K562 (cell line): ENCODE measurements around the gene GIGYF1. TPM values are rescaled to one million over a fixed set of nuclear protein-coding genes. Genes with fewer than 3 reads are reported as not detected.
"Not testable (repeated sequence)": the region's sequence is repeated elsewhere in the genome, so short reads cannot be mapped to it uniquely, and the experiment has no call there.

Source experiments
- ATAC-seq: fragments of 200-7000 bp; cut with Tn5 transposase; 3 replicates; pipeline ENCODE4 v1.9.1; 2020; ENCODE audit warnings: moderate library complexity
- BruUV-seq: library from RNA; stranded (reverse); fragments of 400-500 nt; replicated peaks from 2 replicates; lab custom pipeline; 2021; lab: Mats Ljungman, UMichigan
- CTCF ChIA-PET: fragments of 300-600 bp; formaldehyde crosslinking; extraction: SDS; loops from one replicate; lab custom pipeline; 2021; ENCODE audit warnings: low intra/inter-chr PET ratio; lab: Yijun Ruan, JAX
- POLR2A ChIA-PET: fragments of 300-600, 350-650 bp; sonication (Branson Sonifier 250); formaldehyde crosslinking; extraction: SDS; loops from one replicate; lab custom pipeline; 2021; ENCODE audit warnings: antibody characterized with exemption, inconsistent platforms; lab: Yijun Ruan, JAX
- DNase-seq, 4 experiments: peaks; one replicate each; pipeline versions ENCODE4 v3.0.0 to v3.0.0-alpha.2; 2011 to 2018; ENCODE audit warnings: low spot score in 3 of 4, mixed read lengths in 3 of 4; ENCODE audit errors: extremely low read depth in 1 of 4
- FAIRE-seq: peaks from 2 replicates; lab custom pipeline; 2011; peaks lifted over from hg19 to GRCh38; lab: Jason Lieb, UNC
- H2AFZ ChIP-seq: 2 replicates; pipeline ENCODE4 v1.6.0; 2011; ENCODE audit warnings: low read depth, low read length, control low read depth, inconsistent platforms
- H3K27ac ChIP-seq: fragments of 200-600 bp; 3 replicates; pipeline ENCODE4 v1.8.0; 2011; ENCODE audit warnings: low read depth, mild to moderate bottlenecking, control low read depth, inconsistent platforms, low read length, moderate library complexity, mixed read lengths; ENCODE audit errors: extremely low read depth
- H3K27me3 ChIP-seq, 2 experiments: fragments of 300-600 bp in 1 of 2; 2 replicates in 1 of 2; 3 replicates in 1 of 2; pipeline versions ENCODE4 v1.6.0 to v1.8.0; 2011; ENCODE audit warnings: inconsistent platforms in 2 of 2, low read length in 2 of 2, mild to moderate bottlenecking in 1 of 2, mixed read lengths in 1 of 2, moderate library complexity in 1 of 2; ENCODE audit not compliant: control insufficient read depth in 2 of 2, insufficient read depth in 2 of 2
- H3K36me3 ChIP-seq: fragments of 300-600 bp; 3 replicates; pipeline ENCODE4 v1.8.0; 2011; ENCODE audit warnings: mild to moderate bottlenecking, low read length, inconsistent platforms; ENCODE audit not compliant: control insufficient read depth, insufficient read depth
- H3K4me1 ChIP-seq, 2 experiments: fragments of 200-600 bp in 1 of 2; replicated peaks in 1 of 2; 2 replicates in 1 of 2; 3 replicates in 1 of 2; pipeline versions ENCODE4 v1.5.1 to v1.8.0; 2011; ENCODE audit warnings: inconsistent platforms in 2 of 2, low read length in 2 of 2, mild to moderate bottlenecking in 1 of 2, mixed read lengths in 1 of 2, moderate library complexity in 1 of 2; ENCODE audit not compliant: control insufficient read depth in 2 of 2, insufficient read depth in 2 of 2
- H3K4me2 ChIP-seq: 2 replicates; pipeline ENCODE4 v1.6.1; 2011; ENCODE audit warnings: low read length, control low read depth, inconsistent platforms, mixed read lengths; ENCODE audit not compliant: insufficient read depth
- H3K4me3 ChIP-seq: fragments of 200-600 bp; sonication (generic), shearing (Covaris generic); 2 replicates; pipeline ENCODE4 v1.5.1; 2016; ENCODE audit warnings: control low read depth, inconsistent platforms
- H3K79me2 ChIP-seq: fragments of 200-600 bp; 3 replicates; pipeline ENCODE4 v1.8.0; 2011; ENCODE audit warnings: low read length, inconsistent platforms; ENCODE audit not compliant: control insufficient read depth, insufficient read depth
- H3K9ac ChIP-seq, 2 experiments: 2 replicates each; pipeline versions ENCODE4 v1.6.0 to v1.6.1; 2011; ENCODE audit warnings: low read depth in 2 of 2, low read length in 2 of 2, control low read depth in 1 of 2, inconsistent platforms in 1 of 2, mild to moderate bottlenecking in 1 of 2, mixed read lengths in 1 of 2; ENCODE audit not compliant: insufficient read depth in 1 of 2
- H3K9me1 ChIP-seq: one replicate; pipeline ENCODE4 v1.6.0; 2011; ENCODE audit warnings: inconsistent platforms, mild to moderate bottlenecking, low read length, moderate library complexity; ENCODE audit not compliant: control insufficient read depth, insufficient read depth
- H3K9me3 ChIP-seq: replicated peaks from 2 replicates; pipeline ENCODE4 v1.5.1; 2011; ENCODE audit warnings: low read depth, low read length, inconsistent platforms; ENCODE audit not compliant: control insufficient read depth, insufficient read depth
- H4K20me1 ChIP-seq: replicated peaks from 2 replicates; pipeline ENCODE4 v1.6.1; 2011; ENCODE audit warnings: low read length, inconsistent platforms, mixed read lengths; ENCODE audit not compliant: control insufficient read depth, insufficient read depth
- BACH1 ChIP-seq: fragments of 200-800 bp; sonication (Bioruptor generic); IDR thresholded peaks from 2 replicates; pipeline ENCODE4 v1.6.1; 2016; ENCODE audit warnings: missing genetic modification characterization, missing compliant biosample characterization
- CBX1 ChIP-seq: sonication (generic); IDR thresholded peaks from 2 replicates; pipeline ENCODE4 v1.6.1; 2016; ENCODE audit warnings: antibody characterized with exemption, low read depth, mild to moderate bottlenecking
- DMBX1 ChIP-seq: fragments of 250-450 bp; sonication (Bioruptor Pico); IDR thresholded peaks from 2 replicates; pipeline ENCODE4 v1.8.0; 2022; ENCODE audit warnings: inconsistent platforms, mild to moderate bottlenecking, moderate library complexity, borderline replicate concordance
- HDAC1 ChIP-seq, 2 experiments: fragments of 450-650 bp; IDR thresholded peaks; 2 replicates each; pipeline ENCODE4 v1.6.1; 2016 to 2017; ENCODE audit warnings: inconsistent platforms in 1 of 2, mild to moderate bottlenecking in 1 of 2, moderate library complexity in 1 of 2
- KAT8 ChIP-seq: fragments of 450-650 bp; IDR thresholded peaks from 2 replicates; pipeline ENCODE4 v1.6.1; 2016; ENCODE audit warnings: low read depth, mild to moderate bottlenecking
- KDM1A ChIP-seq, 2 experiments: fragments of 450-650 bp; IDR thresholded peaks; 2 replicates each; pipeline ENCODE4 v1.6.1; 2016; ENCODE audit warnings: mild to moderate bottlenecking in 2 of 2
- RBM14 ChIP-seq: fragments of 200-400 bp; formaldehyde crosslinking; IDR thresholded peaks from 2 replicates; pipeline ENCODE4 v1.6.1; 2018; ENCODE audit warnings: low read depth, mild to moderate bottlenecking, low read length, moderate library complexity, borderline replicate concordance; ENCODE audit not compliant: insufficient read depth
- SPI1 ChIP-seq: IDR thresholded peaks from 2 replicates; pipeline ENCODE4 v1.6.1; 2011; ENCODE audit warnings: low read depth, low read length, control low read depth, borderline replicate concordance
- TAF9B ChIP-seq: fragments of 450-650 bp; IDR thresholded peaks from 2 replicates; pipeline ENCODE4 v1.6.1; 2018; ENCODE audit warnings: mild to moderate bottlenecking; ENCODE audit not compliant: partially characterized antibody
- ZNF584 ChIP-seq: fragments of 200-800 bp; sonication (Bioruptor generic); IDR thresholded peaks from 2 replicates; pipeline ENCODE4 v1.6.1; 2016; ENCODE audit warnings: low read depth, mild to moderate bottlenecking, missing genetic modification characterization, missing compliant biosample characterization
- WGBS: fragments of 100-300 bp; shearing (Covaris generic); methylation state at CpG from one replicate; pipeline ENCODE4 v1.1.6; 2016; ENCODE audit warnings: low coverage, mixed read lengths; ENCODE audit not compliant: insufficient coverage; ENCODE audit errors: missing lambda C conversion rate; 5-methylcytosine and 5-hydroxymethylcytosine counted together
- in situ Hi-C: fragments of 300-500 bp; cut with MboI; formaldehyde crosslinking; loops from 4 replicates; pipeline ENCODE4 v1.15.0; 2018; ENCODE audit warnings: inconsistent platforms, mixed read lengths
- intact Hi-C: fragments of 100-400 bp; cut with micrococcal nuclease; formaldehyde crosslinking; loops from 2 replicates; pipeline ENCODE4 v1.14.2; 2022
- polyA plus RNA-seq, 8 experiments: library from polyadenylated mRNA; depleted of rRNA in 4 of 8; stranded (reverse) in 5 of 8; unstranded in 3 of 8; fragments of >200 nt; fragmentation: Nextera tagmentation in 2 of 8; fragmentation: Illumina TruSeq in 1 of 8; extraction: Ambion mirVana in 2 of 8; extraction: Trizol in 1 of 8; gene quantifications; 2 replicates each; pipeline versions ENCODE4 v1.2.1 to v1.2.3, GENCODE V29; 2011 to 2014; ENCODE audit warnings: inconsistent platforms in 1 of 8, missing spikeins in 1 of 8
- total RNA-seq, 7 experiments: library from RNA; depleted of rRNA in 6 of 7; stranded (reverse); fragments of >200 nt in 6 of 7; fragmentation: Illumina TruSeq in 2 of 7; extraction: Trizol in 2 of 7; gene quantifications; 2 replicates each; pipeline versions ENCODE4 v1.2.1 to v1.2.3, GENCODE V29; 2011 to 2021; ENCODE audit warnings: low replicate concordance in 1 of 7
- TF ChIP-seq, protein P1 (sequence below): fragments of 450-650 bp; IDR thresholded peaks from 2 replicates; pipeline ENCODE4 v1.6.1; 2016

Gene GIGYF1
- total and polyA plus RNA-seq, 9 of the 15 experiments (the other 6 are each of a cell fraction or from before 2014, with no cell fraction given), result 0.56 to 76.2 (median 16.8) TPM

DNA sequence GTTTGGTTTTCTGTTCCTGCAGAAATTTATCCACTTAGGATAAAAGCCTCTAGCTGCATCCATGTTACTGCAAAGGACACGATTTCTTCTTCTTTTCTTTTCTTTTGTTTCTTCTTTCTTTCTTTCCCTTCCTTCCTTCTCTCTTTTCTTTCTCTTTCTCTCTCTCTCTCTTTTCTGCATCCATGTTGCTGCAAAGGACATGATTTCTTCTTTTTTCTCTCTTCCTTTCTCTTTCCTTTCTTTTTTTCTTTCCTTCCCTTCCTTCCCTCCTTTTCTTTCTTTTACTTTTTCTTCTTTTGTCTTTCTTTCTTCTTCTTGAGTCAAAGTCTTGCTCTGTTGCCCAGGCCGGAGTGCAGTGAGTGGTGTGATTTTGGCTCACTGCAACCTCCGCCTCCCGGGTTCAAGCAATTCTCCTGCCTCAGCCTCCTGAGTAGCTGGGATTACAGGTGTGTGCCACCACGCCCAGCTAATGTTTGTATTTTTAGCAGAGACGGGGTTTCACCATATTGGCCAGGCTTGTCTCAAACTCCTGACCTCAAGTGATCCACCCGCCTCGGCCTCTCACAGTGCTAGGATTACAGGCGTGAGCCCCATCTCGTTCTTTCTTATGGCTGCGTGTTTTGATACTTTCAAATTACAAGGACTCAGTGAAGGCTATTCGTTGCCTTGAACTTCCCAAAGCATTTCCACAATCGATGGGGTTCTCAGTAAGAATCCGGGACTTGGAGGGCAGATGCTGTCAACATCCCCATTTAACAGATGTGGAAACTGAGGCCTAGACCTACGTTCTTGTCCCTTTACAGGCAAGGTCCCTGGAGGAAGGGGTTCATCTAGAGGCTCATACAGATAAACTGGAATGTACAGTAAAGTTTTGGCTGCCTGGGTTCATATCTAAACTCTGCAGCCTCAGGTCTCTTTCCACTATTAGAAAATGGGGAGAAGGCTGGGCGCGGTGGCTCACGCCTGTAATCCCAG, 22.4 kb downstream of the GIGYF1 start (continued):
- no peak for TF ChIP-seq TAF9B
- no peak for TF ChIP-seq CBX1
- no peak for TF ChIP-seq RBM14
- TF ChIP-seq DMBX1 (CRISPR knock-in tag), result no peak
- TF ChIP-seq KDM1A (IDR thresholded peaks at IDR 0.05), result peak; percentile 32 to 73; a peak in 3 of 4 replicates
- no peak for TF ChIP-seq ZNF584
- no peak for TF ChIP-seq BACH1
- TF ChIP-seq HDAC1 (IDR thresholded peaks at IDR 0.05), result peak in 1 of 2 experiments; percentile 30; a peak in 1 of 4 replicates

- H3K36me3 ChIP-seq, result no peaks in the 10 kb centered on the region
- peaks cover 14% of the 10 kb centered on the region for H3K79me2 ChIP-seq
- intact Hi-C loops (loop anchor here (5.0 kb wide), 1 partner anchor 43 kb away; no protein-coding TSS in a partner anchor), in situ Hi-C loops (no loop called here)
- peaks cover 0 to 6% of the 10 kb centered on the region in 2 experiments; a peak in 1 of 5 replicates for H3K27me3 ChIP-seq
- no peaks in the 10 kb centered on the region for H3K9me1 ChIP-seq
- no peak overlapping the region for H2AFZ ChIP-seq
- TF ChIP-seq KDM1A (IDR thresholded peaks at IDR 0.05) (0 out of 4 replicates have a peak, but pooled peaks of 1 of the 2 experiments have one; percentile 26), SPI1 (peak; percentile 39; the same call in 1 of the 2 replicates), KAT8 (no peak)
- TF ChIP-seq, protein P1, sequence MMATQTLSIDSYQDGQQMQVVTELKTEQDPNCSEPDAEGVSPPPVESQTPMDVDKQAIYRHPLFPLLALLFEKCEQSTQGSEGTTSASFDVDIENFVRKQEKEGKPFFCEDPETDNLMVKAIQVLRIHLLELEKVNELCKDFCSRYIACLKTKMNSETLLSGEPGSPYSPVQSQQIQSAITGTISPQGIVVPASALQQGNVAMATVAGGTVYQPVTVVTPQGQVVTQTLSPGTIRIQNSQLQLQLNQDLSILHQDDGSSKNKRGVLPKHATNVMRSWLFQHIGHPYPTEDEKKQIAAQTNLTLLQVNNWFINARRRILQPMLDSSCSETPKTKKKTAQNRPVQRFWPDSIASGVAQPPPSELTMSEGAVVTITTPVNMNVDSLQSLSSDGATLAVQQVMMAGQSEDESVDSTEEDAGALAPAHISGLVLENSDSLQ, result peak; percentile 13; the same call in 1 of the 2 replicates
- no peaks in the 10 kb centered on the region for H4K20me1 ChIP-seq
- H3K27ac ChIP-seq, result no peak overlapping the region
- ATAC-seq (no peak), FAIRE-seq (no peak), DNase-seq (no peak)
- POLR2A ChIA-PET, result interaction anchor here (0.6 to 1.4 kb wide), 3 partner anchors 9 to 22 kb away, joined by 3 to 6 read pairs (median 4); no protein-coding TSS in a partner anchor
- no peaks in the 10 kb centered on the region for H3K9me3 ChIP-seq
- WGBS, result 17% methylated on average over 8 of the region's 8 CpGs
- CTCF ChIA-PET, result no interaction called here
- H3K4me1 ChIP-seq, result peaks cover 0 to 21% of the 10 kb centered on the region in 2 experiments; a peak in 2 of 5 replicates
- H3K9ac ChIP-seq, result no peak overlapping the region
- BruUV-seq, result no TSS peak
- H3K4me2 ChIP-seq, result no peak overlapping the region
- no peak overlapping the region for H3K4me3 ChIP-seq
These were observed 24.0 kb downstream of the GIGYF1 start for GRCh38 chr7:100670074-100670473.

DNA sequence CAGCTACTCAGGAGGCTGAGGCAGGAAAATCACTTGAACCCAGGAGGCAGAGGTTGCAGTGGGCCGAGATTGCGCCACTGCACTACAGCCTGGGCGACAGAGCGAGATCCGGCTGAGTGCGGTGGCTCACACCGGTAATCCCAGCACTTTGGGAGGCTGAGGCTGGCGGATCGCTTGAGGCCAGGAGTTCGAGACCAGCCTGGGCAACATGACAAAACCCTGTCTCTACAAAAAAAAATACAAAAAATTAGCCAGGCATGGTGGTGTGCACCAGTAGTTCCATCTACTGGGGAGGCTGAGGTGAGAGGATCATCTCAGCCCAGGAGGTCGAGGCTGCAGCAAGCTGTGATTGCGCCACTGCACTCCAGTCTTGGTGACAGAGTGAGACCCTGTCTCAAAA, 24.9 kb downstream of the GIGYF1 start:
- intact Hi-C loops, H3K4me2 ChIP-seq, H3K9ac ChIP-seq, H3K4me3 ChIP-seq, H3K27ac ChIP-seq, BruUV-seq, CTCF ChIA-PET, H3K36me3 ChIP-seq, H3K79me2 ChIP-seq, FAIRE-seq, DNase-seq, ATAC-seq, H3K9me1 ChIP-seq, H3K9me3 ChIP-seq, H3K27me3 ChIP-seq, H4K20me1 ChIP-seq, H2AFZ ChIP-seq, POLR2A ChIA-PET, in situ Hi-C loops: not testable (repeated sequence)
- 77% methylated on average over 8 of the region's 12 CpGs for WGBS
- peaks cover 0 to 12% of the 10 kb centered on the region in 2 experiments; a peak in 2 of 5 replicates for H3K4me1 ChIP-seq
